Vagina (tissue), 2 donors: ENCODE data around the gene MTX1. TPM values are rescaled to one million over a fixed set of nuclear protein-coding genes. Genes with fewer than 3 reads are reported as not detected.

ENCODE experiments used
- DNase-seq, 2 donors: peaks; one replicate each; pipeline ENCODE4 v3.0.0-alpha.2; 2017; ENCODE audit errors: extremely low spot score in 2 of 2
- H3K27ac ChIP-seq: fragments of 200-600 bp; sonication (generic); one replicate; pipeline ENCODE4 v1.5.1; 2019
- H3K27me3 ChIP-seq: fragments of 200-600 bp; sonication (generic); one replicate; pipeline ENCODE4 v1.5.1; 2019
- H3K36me3 ChIP-seq, 2 donors: fragments of 200-600 bp; sonication (generic); one replicate each; pipeline ENCODE4 v1.5.1; 2017 to 2019
- H3K4me1 ChIP-seq: fragments of 200-600 bp; sonication (generic); one replicate; pipeline ENCODE4 v1.5.1; 2019
- H3K4me3 ChIP-seq, 2 donors: fragments of 200-600 bp; sonication (generic); 1 replicate in 1 of 2; 2 replicates in 1 of 2; pipeline ENCODE4 v1.5.1; 2016 to 2019
- H3K9me3 ChIP-seq: fragments of 200-600 bp; sonication (generic); one replicate; pipeline ENCODE4 v1.5.1; 2019
- POLR2A ChIP-seq, 2 donors: fragments of 450-650 bp; IDR thresholded peaks; one replicate each; pipeline ENCODE4 v1.6.1; 2017; ENCODE audit warnings: antibody characterized with exemption in 2 of 2, mild to moderate bottlenecking in 2 of 2, moderate library complexity in 2 of 2
- POLR2AphosphoS5 ChIP-seq, 2 donors: sonication (generic); formaldehyde crosslinking; IDR thresholded peaks; one replicate each; pipeline ENCODE4 v1.9.0; 2017; ENCODE audit warnings: antibody characterized with exemption in 2 of 2, mild to moderate bottlenecking in 2 of 2, low read depth in 1 of 2; ENCODE audit not compliant: insufficient read depth in 1 of 2
- intact Hi-C: fragments of 100-400 bp; cut with DNase I; formaldehyde crosslinking; loops from one replicate; pipeline ENCODE4 v1.15.1; 2023
- total RNA-seq: library from RNA; depleted of rRNA; stranded (reverse); fragments of >200 nt; gene quantifications from one replicate; pipeline ENCODE4 v1.2.3, GENCODE V29; 2016
- TF ChIP-seq, protein P1 (sequence below), 3 experiments: fragments of 450-650 bp in 2 of 3; fragments of 200-600 bp in 1 of 3; sonication (generic) in 1 of 3; IDR thresholded peaks; one replicate each; pipeline ENCODE4 v1.5.1; 2017 to 2019; ENCODE audit warnings: antibody characterized with exemption in 3 of 3, mild to moderate bottlenecking in 2 of 3, moderate library complexity in 2 of 3

MTX1 gene
- total RNA-seq, 1 donor from 2014 or later = 29.5 TPM

DNA sequence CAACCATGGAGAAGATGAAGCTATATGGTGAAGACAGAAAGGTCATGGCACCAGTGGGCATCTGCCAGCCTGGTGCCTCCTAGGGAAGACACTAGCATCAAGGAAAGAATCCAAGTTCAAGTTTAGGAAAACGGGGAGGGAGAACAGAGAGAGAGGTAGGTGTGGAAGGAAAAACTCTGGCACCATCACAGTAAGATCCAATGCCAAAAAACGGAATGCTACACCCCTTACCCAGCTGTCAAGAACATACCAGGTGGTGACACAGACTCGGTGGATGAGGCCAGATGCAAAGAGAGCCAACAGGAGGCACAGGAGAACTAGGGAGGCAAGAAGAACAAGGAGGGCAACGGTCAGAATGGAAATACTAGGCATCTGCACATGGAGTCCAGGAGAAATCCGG is 39.0 kb upstream of the MTX1 start:
- Histone ChIP-seq H3K4me3 (no peak overlapping the region), H3K27ac (no peak overlapping the region), H3K27me3 (no peaks in the 10 kb centered on the region), H3K36me3 (peaks cover 0 to 13% of the 10 kb centered on the region in 2 donors), H3K4me1 (peaks cover 49% of the 10 kb centered on the region), H3K9me3 (no peaks in the 10 kb centered on the region)
- TF ChIP-seq POLR2A (IDR thresholded peaks at IDR 0.05) (no peak), POLR2AphosphoS5 (IDR thresholded peaks at IDR 0.05; ENCODE audit: insufficient read depth in 1 of 2, low read depth in 1 of 2) (no peak)
- TF ChIP-seq, protein P1, sequence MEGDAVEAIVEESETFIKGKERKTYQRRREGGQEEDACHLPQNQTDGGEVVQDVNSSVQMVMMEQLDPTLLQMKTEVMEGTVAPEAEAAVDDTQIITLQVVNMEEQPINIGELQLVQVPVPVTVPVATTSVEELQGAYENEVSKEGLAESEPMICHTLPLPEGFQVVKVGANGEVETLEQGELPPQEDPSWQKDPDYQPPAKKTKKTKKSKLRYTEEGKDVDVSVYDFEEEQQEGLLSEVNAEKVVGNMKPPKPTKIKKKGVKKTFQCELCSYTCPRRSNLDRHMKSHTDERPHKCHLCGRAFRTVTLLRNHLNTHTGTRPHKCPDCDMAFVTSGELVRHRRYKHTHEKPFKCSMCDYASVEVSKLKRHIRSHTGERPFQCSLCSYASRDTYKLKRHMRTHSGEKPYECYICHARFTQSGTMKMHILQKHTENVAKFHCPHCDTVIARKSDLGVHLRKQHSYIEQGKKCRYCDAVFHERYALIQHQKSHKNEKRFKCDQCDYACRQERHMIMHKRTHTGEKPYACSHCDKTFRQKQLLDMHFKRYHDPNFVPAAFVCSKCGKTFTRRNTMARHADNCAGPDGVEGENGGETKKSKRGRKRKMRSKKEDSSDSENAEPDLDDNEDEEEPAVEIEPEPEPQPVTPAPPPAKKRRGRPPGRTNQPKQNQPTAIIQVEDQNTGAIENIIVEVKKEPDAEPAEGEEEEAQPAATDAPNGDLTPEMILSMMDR (IDR thresholded peaks at IDR 0.05) = no peak
- intact Hi-C loops = no loop called here
- peak; percentile 80 to 84 for DNase-seq

DNA sequence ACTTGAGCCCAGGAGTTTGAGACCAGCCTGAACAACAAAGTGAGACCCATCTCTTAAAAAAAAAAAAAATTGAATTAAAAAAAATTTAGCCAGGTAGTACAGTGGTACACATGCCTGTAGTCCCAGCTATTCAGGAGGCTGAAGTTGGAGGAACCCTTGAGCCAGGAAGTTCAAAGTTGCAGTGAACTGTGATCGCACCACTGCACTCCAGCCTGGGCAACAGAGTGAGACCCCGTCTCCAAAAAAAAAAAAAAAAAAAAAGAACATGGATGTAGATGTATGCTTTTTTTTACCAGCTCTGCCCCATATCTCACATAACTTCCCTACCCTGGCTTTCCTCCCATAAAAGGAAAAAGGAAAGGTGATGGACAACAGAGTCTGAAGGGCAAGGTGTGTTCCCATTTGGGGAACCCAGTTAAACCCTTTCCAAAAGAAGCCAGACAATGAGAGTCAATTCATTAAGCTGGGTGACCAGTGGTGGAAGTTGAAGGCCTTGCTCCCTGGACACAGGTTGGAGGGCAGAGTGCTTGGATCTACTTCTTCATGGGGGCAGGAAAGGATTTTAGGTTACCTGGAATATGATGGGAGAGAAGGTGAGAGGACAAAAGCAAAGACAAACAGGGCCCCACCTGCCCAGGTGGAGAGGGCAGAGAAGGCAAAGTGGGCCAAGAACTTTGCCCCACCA is 38.3 kb upstream of the MTX1 start:
- H3K4me1 ChIP-seq = peaks cover 54% of the 10 kb centered on the region
- no peak overlapping the region for H3K4me3 ChIP-seq
- no peak for TF ChIP-seq POLR2A (IDR thresholded peaks at IDR 0.05)
- DNase-seq = peak; percentile 6 to 62
- H3K27me3 ChIP-seq = no peaks in the 10 kb centered on the region
- no peaks in the 10 kb centered on the region for H3K9me3 ChIP-seq
- intact Hi-C loops = no loop called here
- no peak overlapping the region for H3K27ac ChIP-seq
- peaks cover 0 to 13% of the 10 kb centered on the region in 2 donors for H3K36me3 ChIP-seq

DNA sequence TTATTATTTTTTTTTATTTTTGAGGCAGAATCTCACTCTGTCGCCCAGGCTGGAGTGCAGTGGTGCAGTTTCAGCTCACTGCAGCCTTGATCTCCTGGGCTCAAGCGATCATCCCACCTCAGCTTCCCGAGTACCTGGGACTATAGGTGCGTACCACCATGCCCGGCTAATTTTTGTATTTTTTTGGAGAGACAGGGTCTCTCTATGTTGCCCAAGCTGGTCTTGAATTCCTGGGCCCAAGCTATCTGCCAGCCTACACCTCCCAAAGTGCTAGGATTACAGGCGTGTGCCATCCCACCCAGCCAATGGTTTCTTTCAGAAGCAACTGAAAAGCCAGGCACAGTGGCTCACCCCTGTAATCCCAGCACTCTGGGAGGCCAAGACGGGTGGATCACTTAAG is 37.7 kb upstream of the MTX1 start:
- Histone ChIP-seq H3K36me3 (peaks cover 0 to 13% of the 10 kb centered on the region in 2 donors), H3K27me3 (no peaks in the 10 kb centered on the region), H3K27ac (no peak overlapping the region), H3K9me3 (no peaks in the 10 kb centered on the region), H3K4me3 (no peak overlapping the region), H3K4me1 (peaks cover 54% of the 10 kb centered on the region)
- DNase-seq = peak; percentile 37 to 40
- TF ChIP-seq POLR2A (IDR thresholded peaks at IDR 0.05) (no peak), POLR2AphosphoS5 (IDR thresholded peaks at IDR 0.05; ENCODE audit: insufficient read depth in 1 of 2, low read depth in 1 of 2) (no peak)
- TF ChIP-seq, protein P1 (IDR thresholded peaks at IDR 0.05) = no peak
- intact Hi-C loops = no loop called here

DNA sequence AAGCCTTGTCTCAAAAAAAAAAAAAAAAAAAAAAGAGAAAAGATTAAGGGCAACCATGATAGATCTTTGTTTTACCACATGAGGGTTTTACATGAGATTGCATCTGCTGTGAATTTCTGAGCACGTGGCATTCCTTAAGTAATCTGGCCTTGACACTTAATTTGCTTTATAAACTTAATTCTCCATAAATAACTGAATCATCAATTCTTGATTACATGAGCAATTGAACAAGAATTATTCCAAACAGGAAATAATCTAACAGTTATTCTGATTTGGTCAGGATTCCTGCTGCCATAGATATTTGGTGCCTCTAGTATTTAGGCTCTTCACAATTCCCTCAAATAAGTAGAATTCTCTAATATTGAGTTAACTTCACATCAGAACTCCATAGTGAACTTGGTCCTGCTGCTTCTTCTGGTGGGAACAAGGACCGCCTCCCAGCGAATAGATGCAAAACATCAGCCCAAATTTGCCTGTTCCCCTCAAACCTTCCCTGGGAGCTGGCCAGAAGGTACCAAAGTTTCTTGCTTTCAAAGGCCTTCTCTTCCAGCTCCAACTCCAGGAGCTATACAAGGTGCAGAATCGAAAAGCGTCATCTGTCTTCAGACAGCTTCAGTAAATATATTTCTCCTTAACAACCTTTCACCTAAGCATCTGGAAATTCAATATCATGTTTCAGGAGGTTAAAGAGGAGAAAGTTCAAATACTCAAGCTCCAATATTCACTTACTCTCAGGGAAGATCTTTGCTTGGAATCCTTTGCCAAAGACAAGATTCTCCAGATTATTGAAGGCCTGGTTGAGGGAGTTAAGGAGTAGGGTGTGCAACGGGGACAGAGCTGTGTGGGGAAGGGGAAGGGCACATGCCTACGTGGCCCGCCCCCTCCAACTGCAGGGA is 36.4 kb upstream of the MTX1 start:
- intact Hi-C loops = no loop called here

More for the DNA sequence above, 36.4 kb upstream of the MTX1 start:
- Histone ChIP-seq H3K27me3 (no peaks in the 10 kb centered on the region), H3K4me1 (peaks cover 45% of the 10 kb centered on the region), H3K27ac (peak overlapping the region; percentile 94), H3K9me3 (no peaks in the 10 kb centered on the region), H3K4me3 (peak overlapping the region; percentile 88 to 90), H3K36me3 (peaks cover 0 to 13% of the 10 kb centered on the region in 2 donors)
- peak; percentile 12 to 62 for DNase-seq
- TF ChIP-seq POLR2AphosphoS5 (IDR thresholded peaks at IDR 0.05; ENCODE audit: insufficient read depth in 1 of 2, low read depth in 1 of 2) (no peak), POLR2A (IDR thresholded peaks at IDR 0.05) (no peak)
- TF ChIP-seq, protein P1 (IDR thresholded peaks at IDR 0.05) = no peak
